H9 (cell line): ENCODE data around the gene NPAT. TPM values are rescaled to one million over a fixed set of nuclear protein-coding genes. Genes with fewer than 3 reads are reported as not detected.

Source experiments
- DNase-seq: peaks from one replicate; pipeline ENCODE4 v3.0.0-alpha.2; 2017
- H2AFZ ChIP-seq: one replicate; pipeline ENCODE4 v1.6.1; 2013; ENCODE audit warnings: mild to moderate bottlenecking, low read length, control low read depth, moderate library complexity
- H2AK5ac ChIP-seq: 2 replicates; pipeline ENCODE4 v1.6.1; 2013; ENCODE audit warnings: low read length, control low read depth, mixed read lengths; ENCODE audit not compliant: insufficient read length
- H2BK120ac ChIP-seq: one replicate; pipeline ENCODE4 v1.6.1; 2013; ENCODE audit warnings: low read depth, mild to moderate bottlenecking, low read length, control low read depth, inconsistent platforms; ENCODE audit not compliant: poor library complexity, severe bottlenecking
- H2BK12ac ChIP-seq: 2 replicates; pipeline ENCODE4 v1.6.1; 2013; ENCODE audit warnings: low read length, control low read depth, mixed read lengths, low read depth; ENCODE audit not compliant: insufficient read length
- H2BK15ac ChIP-seq: 2 replicates; pipeline ENCODE4 v1.6.1; 2013; ENCODE audit warnings: low read depth, low read length, control low read depth
- H2BK20ac ChIP-seq: one replicate; pipeline ENCODE4 v1.6.1; 2013; ENCODE audit warnings: low read depth, mild to moderate bottlenecking, low read length, control low read depth, inconsistent platforms; ENCODE audit not compliant: poor library complexity, severe bottlenecking
- H2BK5ac ChIP-seq: 2 replicates; pipeline ENCODE4 v1.6.1; 2013; ENCODE audit warnings: low read length, control low read depth, mixed read lengths; ENCODE audit not compliant: insufficient read length
- H3K14ac ChIP-seq: 2 replicates; pipeline ENCODE4 v1.6.1; 2013; ENCODE audit warnings: low read length, control low read depth; ENCODE audit not compliant: insufficient read depth
- H3K18ac ChIP-seq: 2 replicates; pipeline ENCODE4 v1.6.1; 2013; ENCODE audit warnings: low read depth, mild to moderate bottlenecking, mixed read lengths, low read length, control low read depth; ENCODE audit not compliant: insufficient read length
- H3K23ac ChIP-seq: 2 replicates; pipeline ENCODE4 v1.6.1; 2013; ENCODE audit warnings: low read length, control low read depth, mixed read lengths, low read depth; ENCODE audit not compliant: insufficient read length
- H3K23me2 ChIP-seq: 2 replicates; pipeline ENCODE4 v1.6.1; 2013; ENCODE audit warnings: low read depth, mild to moderate bottlenecking, mixed read lengths, low read length, control low read depth; ENCODE audit not compliant: insufficient read length, poor library complexity, severe bottlenecking
- H3K27ac ChIP-seq: 2 replicates; pipeline ENCODE4 v1.5.1; 2013; ENCODE audit warnings: low read length, control low read depth, mixed read lengths, low read depth; ENCODE audit not compliant: insufficient read length
- H3K27me3 ChIP-seq: 2 replicates; pipeline ENCODE4 v1.6.1; 2013; ENCODE audit warnings: low read length, control low read depth, inconsistent platforms; ENCODE audit not compliant: insufficient read depth
- H3K4ac ChIP-seq: 2 replicates; pipeline ENCODE4 v1.6.1; 2013; ENCODE audit warnings: low read depth, mild to moderate bottlenecking, control low read depth, inconsistent platforms, low read length, moderate library complexity
- H3K4me1 ChIP-seq: 2 replicates; pipeline ENCODE4 v1.6.1; 2013; ENCODE audit warnings: low read length, control low read depth, inconsistent platforms; ENCODE audit not compliant: insufficient read depth
- H3K4me2 ChIP-seq: 2 replicates; pipeline ENCODE4 v1.6.1; 2013; ENCODE audit warnings: low read length, control low read depth, mixed read lengths; ENCODE audit not compliant: insufficient read length, insufficient read depth
- H3K56ac ChIP-seq: 2 replicates; pipeline ENCODE4 v1.6.1; 2013; ENCODE audit warnings: low read depth, mild to moderate bottlenecking, mixed read lengths, low read length, control low read depth; ENCODE audit not compliant: insufficient read length
- H3K79me1 ChIP-seq: 2 replicates; pipeline ENCODE4 v1.6.1; 2013; ENCODE audit warnings: low read depth, mild to moderate bottlenecking, moderate library complexity, low read length, control low read depth, inconsistent platforms; ENCODE audit not compliant: insufficient read depth, poor library complexity, severe bottlenecking
- H3K79me2 ChIP-seq: 2 replicates; pipeline ENCODE4 v1.6.1; 2013; ENCODE audit warnings: low read length, control low read depth, inconsistent platforms; ENCODE audit not compliant: insufficient read depth
- H3K9ac ChIP-seq: 2 replicates; pipeline ENCODE4 v1.6.1; 2013; ENCODE audit warnings: low read length, control low read depth, mixed read lengths; ENCODE audit not compliant: insufficient read length; ENCODE audit errors: extremely low read depth
- H3K9me3 ChIP-seq: one replicate; pipeline ENCODE4 v1.6.1; 2013; ENCODE audit warnings: low read depth, low read length, inconsistent platforms; ENCODE audit not compliant: control insufficient read depth
- H3T11ph ChIP-seq: one replicate; pipeline ENCODE4 v1.6.1; 2013; ENCODE audit warnings: mild to moderate bottlenecking, low read length, control low read depth, inconsistent platforms
- H4K20me1 ChIP-seq: one replicate; pipeline ENCODE4 v1.6.1; 2013; ENCODE audit not compliant: control insufficient read depth, insufficient read length, insufficient read depth
- H4K5ac ChIP-seq: 2 replicates; pipeline ENCODE4 v1.6.1; 2013; ENCODE audit warnings: low read depth, mild to moderate bottlenecking, mixed read lengths, low read length, control low read depth; ENCODE audit not compliant: insufficient read length
- H4K8ac ChIP-seq: replicated peaks from 2 replicates; pipeline ENCODE4 v1.6.1; 2013; ENCODE audit warnings: low read length, control low read depth, mixed read lengths, low read depth; ENCODE audit not compliant: insufficient read length
- H4K91ac ChIP-seq: 2 replicates; pipeline ENCODE4 v1.6.1; 2013; ENCODE audit warnings: low read depth, mild to moderate bottlenecking, moderate library complexity, mixed read lengths, low read length, control low read depth; ENCODE audit not compliant: insufficient read length
- H3K27ac Mint-ChIP-seq, 3 experiments: 2 replicates in 2 of 3; 3 replicates in 1 of 3; pipeline ENCODE4 v1.8.0; 2020 to 2021; ENCODE audit warnings: mixed read lengths in 3 of 3, mild to moderate bottlenecking in 1 of 3, moderate library complexity in 1 of 3
- H3K27me3 Mint-ChIP-seq: 2 replicates; pipeline ENCODE4 v1.8.0; 2021; ENCODE audit warnings: low read depth, mild to moderate bottlenecking, moderate library complexity, mixed read lengths
- H3K36me3 Mint-ChIP-seq, 3 experiments: 2 replicates in 2 of 3; 3 replicates in 1 of 3; pipeline ENCODE4 v1.8.0; 2020 to 2021; ENCODE audit warnings: low read depth in 3 of 3, mixed read lengths in 3 of 3; ENCODE audit not compliant: insufficient read depth in 1 of 3
- H3K4me1 Mint-ChIP-seq, 2 experiments: 2 replicates each; pipeline ENCODE4 v1.8.0; 2020; ENCODE audit warnings: mixed read lengths in 2 of 2
- H3K4me3 Mint-ChIP-seq, 2 experiments: 2 replicates in 1 of 2; 3 replicates in 1 of 2; pipeline ENCODE4 v1.8.0; 2020 to 2021; ENCODE audit warnings: mild to moderate bottlenecking in 2 of 2, mixed read lengths in 2 of 2, moderate library complexity in 1 of 2
- H3K9me3 Mint-ChIP-seq, 2 experiments: 2 replicates in 1 of 2; 3 replicates in 1 of 2; pipeline ENCODE4 v1.8.0; 2020; ENCODE audit warnings: mild to moderate bottlenecking in 2 of 2, mixed read lengths in 2 of 2, moderate library complexity in 1 of 2
- WGBS: extraction: QIAGEN DNeasy Blood & Tissue Kit; methylation state at CpG from one replicate; pipeline ENCODE4 v1.1.7; 2013; ENCODE audit warnings: missing lambda C conversion rate, low lambda C conversion rate, mixed read lengths; ENCODE audit not compliant: insufficient read length; ENCODE audit errors: extremely low coverage; 5-methylcytosine and 5-hydroxymethylcytosine counted together
- total RNA-seq: library from RNA; stranded (reverse); gene quantifications from 2 replicates; pipeline ENCODE4 v1.2.1, GENCODE V29; 2021
- TF ChIP-seq, protein P1 (sequence below): fragments of 200-600 bp; sonication (generic); conservative IDR thresholded peaks from 3 replicates; pipeline ENCODE4 v1.8.0; 2021; ENCODE audit warnings: antibody characterized with exemption, mild to moderate bottlenecking

The NPAT gene
- total RNA-seq, 1 experiment from 2014 or later = 22.9 TPM

- Histone ChIP-seq H3K27me3 (no peaks in the 10 kb centered on the region), H3K18ac (no peak overlapping the region), H2BK20ac (no peak overlapping the region), H3K79me1 (no peaks in the 10 kb centered on the region), H3K23me2 (no peaks in the 10 kb centered on the region), H4K5ac (no peak overlapping the region), H3K9ac (no peak overlapping the region), H3K27ac (no peak overlapping the region), H2BK12ac (no peak overlapping the region), H3K4me2 (no peak overlapping the region), H3K56ac (no peak overlapping the region), H3K23ac (no peak overlapping the region), H3K4ac (no peak overlapping the region), H3K79me2 (no peaks in the 10 kb centered on the region), H4K91ac (no peak overlapping the region), H3K9me3 (no peaks in the 10 kb centered on the region), H2AK5ac (no peak overlapping the region), H3K4me1 (no peaks in the 10 kb centered on the region), H4K8ac (no peak overlapping the region), H2BK120ac (no peak overlapping the region), H4K20me1 (no peaks in the 10 kb centered on the region), H2BK15ac (no peak overlapping the region), H2AFZ (no peak overlapping the region), H3T11ph (no peak overlapping the region), H2BK5ac (no peak overlapping the region), H3K14ac (no peak overlapping the region)
- TF ChIP-seq, protein P1, sequence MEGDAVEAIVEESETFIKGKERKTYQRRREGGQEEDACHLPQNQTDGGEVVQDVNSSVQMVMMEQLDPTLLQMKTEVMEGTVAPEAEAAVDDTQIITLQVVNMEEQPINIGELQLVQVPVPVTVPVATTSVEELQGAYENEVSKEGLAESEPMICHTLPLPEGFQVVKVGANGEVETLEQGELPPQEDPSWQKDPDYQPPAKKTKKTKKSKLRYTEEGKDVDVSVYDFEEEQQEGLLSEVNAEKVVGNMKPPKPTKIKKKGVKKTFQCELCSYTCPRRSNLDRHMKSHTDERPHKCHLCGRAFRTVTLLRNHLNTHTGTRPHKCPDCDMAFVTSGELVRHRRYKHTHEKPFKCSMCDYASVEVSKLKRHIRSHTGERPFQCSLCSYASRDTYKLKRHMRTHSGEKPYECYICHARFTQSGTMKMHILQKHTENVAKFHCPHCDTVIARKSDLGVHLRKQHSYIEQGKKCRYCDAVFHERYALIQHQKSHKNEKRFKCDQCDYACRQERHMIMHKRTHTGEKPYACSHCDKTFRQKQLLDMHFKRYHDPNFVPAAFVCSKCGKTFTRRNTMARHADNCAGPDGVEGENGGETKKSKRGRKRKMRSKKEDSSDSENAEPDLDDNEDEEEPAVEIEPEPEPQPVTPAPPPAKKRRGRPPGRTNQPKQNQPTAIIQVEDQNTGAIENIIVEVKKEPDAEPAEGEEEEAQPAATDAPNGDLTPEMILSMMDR = no peak
- H3K9me3 Mint-ChIP-seq = no peaks in the 10 kb centered on the region
- H3K27me3 Mint-ChIP-seq = no peaks in the 10 kb centered on the region
- peaks cover 16 to 60% (median 45%) of the 10 kb centered on the region in 3 experiments; a peak in 6 of 7 replicates for H3K36me3 Mint-ChIP-seq
- H3K4me1 Mint-ChIP-seq = no peaks in the 10 kb centered on the region
- H3K4me3 Mint-ChIP-seq = no peak overlapping the region
- no peak overlapping the region for H3K27ac Mint-ChIP-seq
- DNase-seq = no peak
- WGBS = no CpG with 5 or more reads among the region's 7 CpGs
Measured at GRCh38 chr11:108142304-108142703, 80.1 kb downstream of the NPAT start.
